Measurements from ENCODE around the gene TMEM86A.

The TMEM86A gene

DNA sequence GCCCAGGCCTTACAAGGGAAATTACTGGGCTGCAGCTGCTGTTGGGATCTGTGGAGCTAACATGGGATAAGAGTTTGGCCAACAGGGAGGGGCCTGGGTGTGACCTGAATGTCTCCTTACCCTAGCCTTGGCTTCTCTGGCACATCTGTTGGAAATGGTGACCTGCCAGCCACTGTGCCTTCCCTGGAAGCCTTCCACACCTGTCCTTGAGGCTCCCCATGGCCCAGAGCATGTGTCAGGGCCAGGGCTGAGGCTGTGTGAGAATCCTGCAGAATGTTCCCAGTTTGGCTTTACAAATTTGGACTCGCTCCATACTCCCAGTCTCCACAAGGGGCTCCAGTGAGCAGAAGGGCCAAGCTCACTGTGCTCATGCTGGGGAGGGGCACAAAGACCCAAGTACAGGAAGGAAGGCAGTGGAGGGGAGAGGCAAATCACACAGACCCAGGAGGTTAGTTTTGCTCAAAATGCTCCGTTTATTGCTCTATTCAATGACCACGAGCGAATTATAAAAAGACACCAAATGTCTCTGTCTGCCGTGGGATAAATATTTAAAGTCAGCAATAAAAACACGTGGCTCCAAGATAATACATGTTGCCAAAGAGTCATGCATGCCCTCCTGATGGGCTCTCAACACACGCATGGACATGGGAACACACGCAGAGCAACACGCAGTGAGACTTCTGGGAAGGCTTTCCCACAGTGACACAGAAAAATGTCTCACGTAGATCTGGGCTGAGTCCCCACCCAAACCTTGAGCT is 29.1 kb downstream of the TMEM86A start:
- DNase-seq: peak; percentile 12

DNA sequence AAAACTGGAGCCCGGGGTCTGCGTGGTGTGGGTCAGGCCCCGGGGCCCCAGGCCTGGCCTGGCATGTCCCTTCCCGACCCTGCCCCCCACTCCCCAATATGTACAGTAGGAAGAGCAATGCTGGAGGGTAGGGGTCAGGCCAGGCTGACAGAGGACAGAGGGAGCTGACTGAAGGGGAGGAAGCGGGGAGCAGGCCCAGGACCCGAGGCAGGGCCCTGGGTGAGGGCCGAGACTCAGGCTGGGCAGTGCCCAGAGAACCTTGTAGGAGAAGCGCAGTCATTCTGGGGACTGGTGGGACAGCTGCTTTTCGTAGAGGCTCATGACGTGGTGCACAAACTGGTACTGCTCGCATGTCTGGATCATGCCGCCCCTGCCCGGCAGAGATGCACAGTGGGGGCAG is 30.1 kb downstream of the TMEM86A start:
- no peak for DNase-seq

DNA sequence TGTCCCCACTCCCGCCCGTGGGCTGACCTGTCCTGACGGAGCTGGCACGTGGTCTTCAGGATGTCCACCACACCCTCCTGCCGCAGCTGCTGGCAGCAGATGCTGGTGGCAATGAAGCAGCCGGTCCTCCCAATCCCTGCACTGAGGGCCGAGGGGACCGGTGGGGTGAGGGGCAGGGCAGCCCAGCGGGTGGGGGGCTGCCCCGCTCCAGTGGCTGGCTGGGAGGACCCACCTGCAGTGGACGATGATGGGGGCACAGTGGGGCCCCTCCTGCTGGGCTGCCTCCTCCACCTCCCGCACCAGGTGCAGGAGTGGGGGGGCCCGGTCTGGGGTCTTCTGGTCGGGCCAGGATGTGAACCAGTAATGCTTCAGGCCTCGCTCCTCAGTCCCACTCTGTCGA is 30.8 kb downstream of the TMEM86A start:
- no peak for DNase-seq

DNA sequence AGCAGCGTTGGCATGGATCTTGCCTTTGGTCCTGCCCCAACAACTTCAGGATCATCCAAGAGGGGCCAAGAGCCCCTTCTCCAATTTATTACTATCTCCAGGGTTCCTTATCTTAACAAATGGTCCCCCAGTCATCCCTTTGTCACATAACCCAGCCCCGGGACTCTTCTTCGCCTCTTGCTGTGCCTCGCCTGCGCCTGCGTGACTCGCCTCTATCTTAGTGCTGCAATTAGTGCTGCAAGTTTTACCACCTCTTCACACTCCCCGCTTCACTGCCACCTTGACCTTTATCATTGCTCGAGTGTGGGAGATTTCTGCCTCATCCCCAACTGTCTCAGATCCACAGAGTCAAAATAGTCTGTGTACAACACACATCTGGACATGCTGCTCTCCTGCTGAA is 31.4 kb downstream of the TMEM86A start:
- no peak for DNase-seq

DNA sequence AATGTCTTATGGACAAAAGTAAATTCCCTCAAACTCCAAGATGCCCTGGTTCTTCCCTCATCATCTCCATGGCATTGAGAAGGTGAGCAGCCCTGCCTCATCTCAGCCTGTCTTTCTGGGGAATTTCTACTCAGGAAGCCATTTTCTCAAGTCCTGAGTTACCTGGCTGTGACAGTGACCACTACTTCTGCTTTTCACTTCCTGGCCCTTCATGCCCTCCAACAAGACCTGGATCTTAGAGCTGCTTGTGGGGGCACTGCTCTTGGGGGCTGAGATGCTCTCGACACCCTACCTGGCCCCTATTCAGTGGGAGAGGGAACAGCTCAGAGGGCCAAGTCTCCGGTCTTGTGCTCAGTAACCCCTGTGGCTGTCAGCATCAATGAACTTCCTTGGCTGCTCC is 32.9 kb downstream of the TMEM86A start:
- no peak for DNase-seq

DNA sequence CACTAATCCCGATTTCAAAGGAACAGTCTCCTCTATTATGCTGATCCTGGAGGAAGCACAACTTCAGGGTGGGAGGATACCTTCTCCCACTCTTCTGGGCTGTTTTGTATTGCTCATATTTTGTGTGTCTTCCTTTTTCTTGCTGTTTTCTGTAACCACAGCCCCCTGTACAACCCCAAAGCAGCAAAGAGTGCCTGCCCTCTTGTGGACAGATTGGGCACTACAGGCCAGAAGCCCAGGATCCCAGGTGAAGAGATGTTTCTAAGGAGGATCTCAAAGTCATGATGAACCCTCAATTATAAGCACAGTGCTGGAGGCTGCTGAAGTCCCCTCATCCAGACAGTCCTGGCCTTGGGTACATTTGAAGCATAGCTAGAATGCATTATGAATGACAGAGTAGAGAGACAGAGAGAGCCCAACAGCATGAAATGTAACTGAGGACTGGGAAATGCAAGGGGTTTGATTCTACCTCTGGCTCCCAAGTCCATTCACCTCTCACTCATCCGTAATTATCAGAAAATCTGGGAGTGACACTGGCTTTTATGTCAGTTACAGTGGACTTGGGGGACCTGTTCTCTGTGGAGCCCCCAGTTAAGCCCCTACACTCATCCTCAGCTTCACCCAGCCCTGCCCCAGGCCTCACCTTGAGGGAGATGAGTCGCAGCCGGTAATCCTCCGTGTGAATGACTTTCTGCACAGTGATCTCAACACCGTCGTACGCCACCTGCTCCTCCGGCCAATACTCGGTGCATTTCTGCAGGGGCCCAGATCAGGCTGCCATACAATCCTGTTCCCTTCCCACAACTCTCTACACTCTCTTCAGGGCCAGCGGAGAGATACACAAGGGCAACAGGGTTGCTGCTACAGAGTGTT is 33.6 kb downstream of the TMEM86A start:
- peak; percentile 27 for DNase-seq

DNA sequence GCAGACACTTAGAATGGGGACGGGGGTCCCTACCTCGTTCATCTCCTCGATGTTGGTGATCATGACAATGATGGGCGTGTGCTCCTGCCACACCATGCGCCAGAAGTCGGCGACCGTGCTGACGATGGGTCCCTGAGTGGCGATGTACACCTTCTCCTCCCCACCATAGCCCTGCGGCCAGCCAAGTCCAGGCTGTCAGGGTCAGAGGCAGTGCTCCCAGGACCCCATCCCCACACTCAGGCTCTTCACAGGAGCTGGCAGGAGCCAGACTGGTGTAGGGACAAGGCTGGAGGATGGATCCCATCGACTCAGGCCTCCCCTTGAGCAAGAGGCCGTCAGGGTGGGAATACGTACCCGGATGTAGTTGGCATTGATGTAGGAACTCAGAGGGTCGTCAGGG is 34.6 kb downstream of the TMEM86A start:
- DNase-seq: no peak

DNA sequence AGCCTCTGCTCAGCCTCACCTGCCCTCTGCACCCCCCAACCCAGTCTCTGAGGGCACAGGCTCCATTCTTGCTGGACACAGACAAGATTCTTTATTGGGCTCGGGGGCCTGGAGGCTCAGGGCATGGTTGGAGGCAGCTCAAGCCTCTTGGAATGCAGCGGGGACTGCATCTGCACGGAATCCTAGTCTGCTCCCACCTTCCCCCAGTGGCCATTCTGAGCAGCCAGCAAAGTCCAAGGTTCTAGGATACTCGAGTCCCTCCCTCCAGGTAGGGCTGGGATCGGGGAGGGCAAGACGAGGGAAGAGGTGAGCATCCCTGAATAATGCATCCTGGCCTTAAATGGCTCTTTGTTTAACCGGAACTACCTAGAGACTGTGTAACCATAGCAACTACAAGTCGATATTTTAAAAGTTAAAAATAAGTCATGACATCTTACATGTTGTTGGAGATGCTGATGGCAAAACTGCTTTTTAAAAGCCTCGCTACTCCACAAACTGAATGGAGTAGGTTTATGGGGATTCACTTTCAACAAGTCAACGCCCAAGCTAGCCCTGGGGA is 38.1 kb downstream of the TMEM86A start:
- no peak for DNase-seq

DNA sequence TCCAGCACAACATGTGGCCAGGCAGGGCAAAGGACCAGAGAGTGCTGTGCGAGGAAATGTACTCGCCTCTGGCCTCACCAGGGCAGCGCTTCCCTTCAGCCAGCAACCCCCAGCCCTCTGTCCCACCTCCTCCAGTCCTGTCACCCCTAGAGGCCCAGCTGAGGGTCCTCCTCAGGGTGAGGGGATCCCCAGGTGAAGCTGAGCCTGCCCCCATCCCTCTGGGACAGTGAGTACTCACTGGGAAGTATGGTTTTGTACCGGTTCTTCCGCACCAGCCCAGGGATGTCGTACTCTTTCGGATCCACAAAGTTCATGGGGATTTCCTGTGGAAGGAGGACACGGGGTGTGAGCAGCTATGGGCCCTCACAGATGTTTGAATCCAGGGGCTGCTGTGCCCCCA is 39.1 kb downstream of the TMEM86A start:
- DNase-seq: no peak

DNA sequence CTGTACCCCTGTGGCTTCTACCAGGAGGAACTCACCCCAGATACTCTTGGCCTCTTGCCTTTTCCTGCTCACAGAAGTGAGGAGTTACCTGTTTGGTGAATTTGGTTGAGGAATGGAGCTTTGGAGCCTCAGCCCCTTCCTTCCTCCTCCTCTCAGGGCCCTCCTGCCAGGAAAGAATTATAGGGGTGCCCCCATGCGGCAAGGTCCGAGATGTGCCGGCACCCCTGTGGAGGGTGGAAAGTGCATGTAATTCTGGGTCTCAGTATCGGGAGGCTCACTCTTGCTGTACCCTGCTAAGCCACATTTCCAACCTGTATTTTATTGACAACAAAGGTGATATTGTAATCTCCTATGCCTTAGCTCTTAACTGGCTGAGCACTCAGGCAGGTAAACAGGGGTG is 41.1 kb downstream of the TMEM86A start:
- no peak for DNase-seq

DNA sequence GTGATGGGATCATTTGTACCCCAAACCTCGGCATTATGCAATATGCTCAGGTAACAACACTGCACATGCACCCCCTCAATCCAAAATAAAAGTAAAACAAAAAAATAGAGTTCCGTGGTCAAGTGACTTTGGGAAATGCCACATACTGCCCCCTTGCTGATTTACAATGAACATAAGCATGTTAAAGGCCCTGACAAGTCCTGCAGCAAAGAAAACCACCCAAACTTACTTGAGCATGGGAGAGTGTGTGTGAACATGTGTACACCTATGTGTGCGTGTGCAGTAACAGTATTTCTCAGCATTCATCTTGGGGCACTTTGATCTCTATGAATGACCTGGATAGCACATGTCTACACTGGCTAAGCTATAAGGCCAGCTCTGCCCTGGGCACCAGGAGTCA is 43.2 kb downstream of the TMEM86A start:
- no peak for DNase-seq

DNA sequence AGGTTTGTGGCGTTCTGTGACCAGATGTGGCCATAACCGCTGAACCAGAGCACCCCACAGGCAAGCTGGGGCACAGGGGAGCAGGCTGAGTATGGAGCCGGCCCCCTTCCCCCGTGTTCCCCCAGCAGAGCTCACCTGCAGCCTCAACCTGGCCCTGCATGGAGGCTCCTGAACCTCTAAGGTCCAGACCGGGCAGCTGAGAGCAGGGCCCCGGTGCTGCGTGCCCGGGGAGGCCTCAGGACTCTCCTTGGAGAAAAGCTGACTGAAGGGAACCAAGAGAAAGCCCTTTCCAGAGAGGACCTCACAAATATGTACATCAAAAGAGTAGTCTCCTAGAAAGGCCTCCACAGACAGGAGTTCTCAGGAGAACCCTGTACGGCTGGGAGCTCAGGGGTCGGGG is 44.8 kb downstream of the TMEM86A start:
- no peak for DNase-seq

DNA sequence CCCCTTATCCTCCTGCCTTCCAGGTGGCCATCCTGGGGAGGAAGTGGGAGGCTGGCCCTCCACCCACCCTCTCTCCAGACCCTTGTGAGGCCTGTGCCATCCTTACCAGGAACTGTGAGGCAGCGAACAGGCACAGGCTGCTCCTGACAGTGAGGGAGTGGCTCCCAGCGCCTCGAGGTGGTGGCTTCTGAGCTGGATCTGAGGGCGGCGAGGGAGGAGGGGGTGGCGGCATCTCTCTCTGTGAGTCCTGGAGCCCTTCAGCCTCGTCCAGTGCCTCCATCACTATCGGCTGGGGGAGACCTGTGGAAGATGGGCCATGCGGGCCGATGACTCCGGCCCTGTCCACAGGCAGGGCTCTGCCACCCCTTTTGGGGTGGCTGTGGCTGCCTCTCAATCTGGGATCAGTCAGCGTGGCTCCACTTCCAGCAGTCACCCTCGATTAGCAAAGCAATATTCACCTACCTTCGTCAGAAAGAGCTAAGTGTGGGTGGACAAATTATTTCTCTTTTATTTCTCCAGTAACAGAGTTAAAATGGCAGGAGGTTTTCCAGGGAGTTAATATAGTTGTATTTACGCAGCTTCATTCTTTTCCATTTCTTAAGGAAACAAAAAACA is 45.4 kb downstream of the TMEM86A start:
- DNase-seq: no peak

DNA sequence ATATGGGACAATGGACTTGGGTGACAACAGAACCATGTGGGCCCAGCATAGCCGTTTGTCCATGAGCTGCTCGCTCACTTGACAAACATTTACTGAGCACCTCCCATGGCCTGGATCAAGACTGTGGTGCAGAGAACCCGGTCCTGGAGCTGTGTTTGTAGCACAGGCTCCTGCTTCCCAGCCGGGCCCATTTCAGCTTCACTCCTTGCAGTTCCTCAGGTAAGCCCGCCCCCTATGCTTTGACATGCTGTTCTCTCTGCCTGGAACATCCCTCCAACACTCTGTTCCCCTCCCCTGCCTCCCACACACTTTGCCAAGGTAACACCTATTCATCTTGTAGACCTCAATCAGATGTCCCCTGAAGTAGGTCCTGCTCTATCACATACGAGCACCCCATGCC is 46.7 kb downstream of the TMEM86A start:
- no peak for DNase-seq

DNA sequence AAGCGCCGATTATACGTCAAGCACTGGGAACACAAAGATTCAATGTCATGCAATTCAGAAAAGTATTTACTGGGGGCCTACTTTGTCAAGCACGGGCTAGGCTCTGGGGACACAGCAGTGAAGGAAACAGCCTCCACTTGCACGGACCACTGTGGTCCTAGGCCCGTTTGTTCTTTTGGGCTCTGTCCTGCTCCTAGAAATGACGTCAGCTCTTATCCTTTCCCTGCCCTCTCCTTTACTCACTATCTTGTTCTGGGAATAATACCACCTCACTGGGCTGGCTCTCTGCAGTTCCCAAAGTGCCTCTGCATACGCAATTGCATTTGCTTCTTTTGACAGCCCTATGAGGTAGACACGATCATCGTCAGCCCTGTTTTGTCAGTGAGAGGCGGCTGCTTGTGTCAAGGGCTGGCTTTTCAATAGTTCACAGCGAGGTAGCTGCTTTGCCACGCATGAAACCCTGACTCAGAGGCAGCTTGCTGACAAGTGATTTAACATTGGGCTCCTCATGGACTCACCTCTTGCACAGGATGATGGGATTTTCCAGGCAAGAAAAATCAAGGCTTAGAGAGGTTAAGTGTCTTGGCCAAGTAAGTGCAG is 50.3 kb downstream of the TMEM86A start:
- DNase-seq: no peak

DNA sequence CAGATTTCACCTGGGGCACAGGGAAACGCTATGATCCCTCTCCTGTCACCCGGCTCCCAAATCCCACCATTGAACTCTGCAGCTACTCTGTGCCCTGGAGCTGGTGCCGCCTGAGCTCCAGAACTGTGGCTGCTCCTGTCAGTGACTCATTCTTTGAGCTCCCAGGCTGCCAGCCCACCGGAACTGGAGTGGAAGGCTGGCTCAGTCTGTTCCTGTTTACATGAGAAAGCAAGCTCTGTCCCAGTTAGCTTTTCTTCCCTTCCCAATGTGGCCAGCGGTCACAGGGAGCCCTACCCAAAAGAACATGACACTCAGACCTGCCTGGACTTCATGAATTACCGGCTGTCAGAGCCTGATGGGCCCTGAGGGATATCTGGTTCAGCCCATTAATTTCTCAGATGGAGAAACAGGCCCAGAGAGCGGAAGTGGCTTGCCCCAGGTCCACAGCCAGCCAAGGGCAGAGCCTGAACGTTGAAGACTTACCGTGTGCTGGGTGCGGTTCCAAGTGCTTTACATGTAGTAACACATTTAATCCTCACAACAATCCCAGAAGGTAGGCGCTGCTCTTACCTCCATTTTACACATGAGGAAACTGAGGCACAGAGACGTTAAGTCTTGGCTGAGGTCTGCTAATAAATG is 51.2 kb downstream of the TMEM86A start:
- DNase-seq: no peak

DNA sequence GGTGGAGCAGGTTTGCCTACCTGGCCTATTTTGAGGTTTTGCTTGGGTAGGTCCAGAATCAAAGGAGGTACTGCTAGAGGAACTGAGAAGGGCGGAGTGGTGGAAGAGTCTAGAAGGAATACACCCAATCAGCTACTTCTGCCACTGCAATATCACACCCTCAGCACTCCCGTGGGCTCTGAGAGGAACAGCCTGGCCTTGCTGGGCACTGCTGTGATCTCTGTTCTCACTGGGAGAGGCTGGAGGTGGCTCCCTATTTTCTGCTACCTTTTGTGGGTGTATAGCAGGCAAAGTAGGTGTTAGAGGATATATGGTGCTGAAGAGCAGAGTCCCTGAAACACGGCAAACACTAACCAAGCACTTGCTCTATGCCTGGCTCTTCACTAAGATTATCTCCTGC is 52.4 kb downstream of the TMEM86A start:
- no peak for DNase-seq

DNA sequence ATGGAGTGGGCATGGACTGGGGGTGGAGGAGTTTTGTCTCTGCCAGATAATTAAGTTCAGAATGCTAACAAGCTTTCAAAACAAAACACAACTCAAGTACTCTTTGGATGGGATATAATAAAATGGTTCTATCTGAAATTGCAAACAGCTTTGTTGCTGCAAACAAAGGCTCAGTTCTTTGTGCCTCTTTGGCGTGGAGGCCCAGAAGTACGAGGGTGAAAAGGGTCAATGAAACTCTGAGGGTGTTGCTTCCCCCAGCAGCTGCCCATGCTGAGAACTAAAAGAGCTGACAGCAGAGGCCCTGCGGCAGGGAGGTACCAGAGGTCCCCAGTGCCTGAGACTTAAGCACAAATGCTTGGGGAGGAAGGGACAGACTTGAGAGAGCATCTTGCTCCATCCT is 53.9 kb downstream of the TMEM86A start:
- no peak for DNase-seq

DNA sequence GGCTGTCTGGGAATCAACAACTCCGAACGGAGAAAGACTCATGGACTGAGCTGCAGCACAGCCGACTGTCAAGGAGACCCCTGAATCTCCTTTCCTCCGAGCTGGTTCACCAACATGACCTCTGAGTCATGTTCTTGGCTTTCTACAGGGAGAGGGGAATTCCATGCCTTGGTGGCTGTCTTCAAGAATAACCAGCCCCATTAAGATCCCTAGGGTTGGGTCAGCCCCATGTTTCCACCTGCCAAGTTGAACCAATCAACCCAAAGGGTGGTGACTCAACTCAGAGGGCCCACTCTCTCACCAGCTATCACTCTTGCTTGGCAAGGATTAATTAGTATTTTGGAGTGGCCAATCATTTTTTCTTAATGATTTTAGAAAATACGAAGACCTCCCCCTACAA is 55.7 kb downstream of the TMEM86A start:
- no peak for DNase-seq
